ENCODE results near the gene ZC3H13. TPM values are rescaled to one million over a fixed set of nuclear protein-coding genes. Genes with fewer than 3 reads are reported as not detected.

Gene ZC3H13
- polyA plus RNA-seq, 1 donor from 2014 or later: 19.5 TPM

- no peak overlapping the region for H3K4me2 ChIP-seq (ENCODE audit: low read length)
Observed at GRCh38 chr13:45943965-45944364, 108.6 kb downstream of the ZC3H13 start.

DNA sequence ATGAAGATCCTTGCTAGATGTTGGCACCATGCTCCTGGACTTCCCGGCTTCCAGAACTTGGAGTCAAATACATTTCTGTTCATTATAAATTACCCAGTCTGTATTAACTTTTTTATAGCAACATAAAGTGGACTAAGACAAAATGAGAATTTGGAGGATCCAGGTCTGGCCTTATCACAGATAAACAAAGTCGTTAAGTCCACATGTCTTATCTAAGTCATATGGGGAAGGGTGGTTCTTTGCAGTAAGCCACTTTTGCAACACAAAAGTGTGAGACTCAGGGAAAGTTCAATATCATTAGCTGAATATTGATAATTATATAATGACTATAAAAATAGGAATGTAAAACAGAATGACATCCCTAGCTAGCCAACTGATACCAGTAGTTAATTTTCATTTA, 109.4 kb downstream of the ZC3H13 start:
- Histone ChIP-seq H4K20me1 (ENCODE audit: insufficient read depth) (no peaks in the 10 kb centered on the region), H3K4me2 (ENCODE audit: low read length) (no peak overlapping the region), H3K9ac (ENCODE audit: low read length) (no peak overlapping the region), H3K27ac (ENCODE audit: low read length) (no peak overlapping the region), H3K27me3 (ENCODE audit: insufficient read depth, low read depth, low read length) (no peaks in the 10 kb centered on the region), H2AFZ (ENCODE audit: low read depth, low read length) (no peak overlapping the region), H3K9me2 (ENCODE audit: insufficient read depth, low read length) (no peaks in the 10 kb centered on the region), H3K79me2 (replicated peaks; ENCODE audit: insufficient read depth, low read length) (no peaks in the 10 kb centered on the region), H3K4me3 (ENCODE audit: low read length) (no peak overlapping the region), H3F3A (ENCODE audit: insufficient read depth, low read length, poor library complexity, severe bottlenecking) (no peaks in the 10 kb centered on the region), H3K9me3 (ENCODE audit: low read length) (no peaks in the 10 kb centered on the region), H3K36me3 (ENCODE audit: insufficient read depth, low read length) (no peaks in the 10 kb centered on the region)
- no peak for TF ChIP-seq RAD21 (conservative IDR thresholded peaks at IDR 0.05)

More at GRCh38 chr13:45943965-45944364, 108.6 kb downstream of the ZC3H13 start:
- no peak overlapping the region for H3K9ac ChIP-seq (ENCODE audit: low read length)
- H3K36me3 ChIP-seq (ENCODE audit: insufficient read depth, low read length): no peaks in the 10 kb centered on the region
- H3K27ac ChIP-seq (ENCODE audit: low read length): no peak overlapping the region
- H3F3A ChIP-seq (ENCODE audit: insufficient read depth, low read length, poor library complexity, severe bottlenecking): no peaks in the 10 kb centered on the region
- no peak overlapping the region for H3K4me3 ChIP-seq (ENCODE audit: low read length)
- H3K79me2 ChIP-seq (replicated peaks; ENCODE audit: insufficient read depth, low read length): no peaks in the 10 kb centered on the region
- no peaks in the 10 kb centered on the region for H3K27me3 ChIP-seq (ENCODE audit: insufficient read depth, low read depth, low read length)
- no peaks in the 10 kb centered on the region for H3K9me3 ChIP-seq (ENCODE audit: low read length)
- no peaks in the 10 kb centered on the region for H3K9me2 ChIP-seq (ENCODE audit: insufficient read depth, low read length)
- H2AFZ ChIP-seq (ENCODE audit: low read depth, low read length): no peak overlapping the region
- H4K20me1 ChIP-seq (ENCODE audit: insufficient read depth): no peaks in the 10 kb centered on the region
- TF ChIP-seq POLR2AphosphoS5 (IDR thresholded peaks at IDR 0.05) (no peak), RAD21 (conservative IDR thresholded peaks at IDR 0.05) (no peak), MXI1 (conservative IDR thresholded peaks at IDR 0.05; ENCODE audit: poor library complexity, severe bottlenecking) (no peak), REST (IDR thresholded peaks at IDR 0.05; ENCODE audit: borderline replicate concordance) (no peak), TAF1 (IDR thresholded peaks at IDR 0.05; ENCODE audit: low read depth) (no peak), CTCF (IDR thresholded peaks at IDR 0.05; ENCODE audit: poor library complexity, severe bottlenecking) (no peak), EP300 (conservative IDR thresholded peaks at IDR 0.05; ENCODE audit: poor library complexity, severe bottlenecking) (no peak)

- H4K20me1 ChIP-seq (ENCODE audit: insufficient read depth): no peaks in the 10 kb centered on the region
- H2AFZ ChIP-seq (ENCODE audit: low read depth, low read length): no peak overlapping the region
- H3K9me3 ChIP-seq (ENCODE audit: low read length): no peaks in the 10 kb centered on the region
- TF ChIP-seq SMC3 (conservative IDR thresholded peaks at IDR 0.05; ENCODE audit: poor library complexity) (no peak), EZH2 (IDR thresholded peaks at IDR 0.05; ENCODE audit: borderline replicate concordance, insufficient read depth, low read length, poor library complexity, severe bottlenecking) (no peak), EP300 (conservative IDR thresholded peaks at IDR 0.05; ENCODE audit: poor library complexity, severe bottlenecking) (no peak), REST (IDR thresholded peaks at IDR 0.05; ENCODE audit: borderline replicate concordance) (no peak), RAD21 (conservative IDR thresholded peaks at IDR 0.05) (no peak), TAF1 (IDR thresholded peaks at IDR 0.05; ENCODE audit: low read depth) (no peak)
- H3K9me2 ChIP-seq (ENCODE audit: insufficient read depth, low read length): no peaks in the 10 kb centered on the region
- H3K4me2 ChIP-seq (ENCODE audit: low read length): no peak overlapping the region
- no peak overlapping the region for H3K4me3 ChIP-seq (ENCODE audit: low read length)
- H3K36me3 ChIP-seq (ENCODE audit: insufficient read depth, low read length): no peaks in the 10 kb centered on the region
- no peak overlapping the region for H3K27ac ChIP-seq (ENCODE audit: low read length)
- H3F3A ChIP-seq (ENCODE audit: insufficient read depth, low read length, poor library complexity, severe bottlenecking): no peaks in the 10 kb centered on the region
- H3K9ac ChIP-seq (ENCODE audit: low read length): no peak overlapping the region
- no peaks in the 10 kb centered on the region for H3K79me2 ChIP-seq (replicated peaks; ENCODE audit: insufficient read depth, low read length)
- no peaks in the 10 kb centered on the region for H3K27me3 ChIP-seq (ENCODE audit: insufficient read depth, low read depth, low read length)
Observed at GRCh38 chr13:45941261-45941660, 111.3 kb downstream of the ZC3H13 start.
